PC-3 (cell line): Measurements from ENCODE around the gene KCNJ3. TPM values are rescaled to one million over a fixed set of nuclear protein-coding genes. Genes with fewer than 3 reads are reported as not detected.

Source experiments
- ATAC-seq: fragments of 200-7000 bp; cut with Tn5 transposase; 2 replicates; pipeline ENCODE4 v1.9.1; 2020; ENCODE audit warnings: mild to moderate bottlenecking, moderate library complexity
- BruUV-seq: library from RNA; stranded (reverse); fragments of 400-500 nt; replicated peaks from 2 replicates; lab custom pipeline; 2021; lab: Mats Ljungman, UMichigan
- CTCF ChIA-PET: fragments of 300-600 bp; sonication (Branson Sonifier 250); formaldehyde crosslinking; loops from one replicate; lab custom pipeline; 2022; ENCODE audit warnings: antibody characterized with exemption; lab: Charles Lee
- POLR2A ChIA-PET: fragments of 300-600 bp; sonication (Branson Sonifier 250); formaldehyde crosslinking; loops from one replicate; lab custom pipeline; 2022; ENCODE audit warnings: antibody characterized with exemption; ENCODE audit not compliant: unreplicated experiment; lab: Charles Lee
- DNase-seq: peaks from one replicate; pipeline ENCODE4 v3.0.0-alpha.2; 2015
- H2AFZ ChIP-seq: fragments of 300-600 bp; sonication (generic); 2 replicates; pipeline ENCODE4 v1.6.0; 2016; ENCODE audit warnings: antibody characterized with exemption, low read length
- H3F3A ChIP-seq: fragments of 300-600 bp; sonication (generic); one replicate; pipeline ENCODE4 v1.6.0; 2017; ENCODE audit warnings: antibody characterized with exemption, low read length, control low read depth, mild to moderate bottlenecking; ENCODE audit not compliant: unreplicated experiment
- H3K27ac ChIP-seq: fragments of 300-600 bp; sonication (generic); 2 replicates; pipeline ENCODE4 v1.5.1; 2016; ENCODE audit warnings: mild to moderate bottlenecking, low read length
- H3K27me3 ChIP-seq: fragments of 300-600 bp; sonication (generic); 2 replicates; pipeline ENCODE4 v1.6.1; 2016; ENCODE audit warnings: low read length, mixed read lengths
- H3K36me3 ChIP-seq: fragments of 300-600 bp; sonication (generic); 2 replicates; pipeline ENCODE4 v1.6.1; 2016; ENCODE audit warnings: low read depth, mixed run types, low read length, mixed read lengths
- H3K4me1 ChIP-seq: fragments of 300-600 bp; sonication (generic); 2 replicates; pipeline ENCODE4 v1.5.1; 2016; ENCODE audit warnings: low read length; ENCODE audit not compliant: insufficient read depth
- H3K4me2 ChIP-seq: fragments of 300-600 bp; sonication (generic); 2 replicates; pipeline ENCODE4 v1.6.0; 2016; ENCODE audit warnings: low read length
- H3K4me3 ChIP-seq: fragments of 300-600 bp; sonication (generic); 2 replicates; pipeline ENCODE4 v1.5.1; 2016; ENCODE audit warnings: mild to moderate bottlenecking, low read length, mixed read lengths
- H3K79me2 ChIP-seq: fragments of 300-600 bp; sonication (generic); 2 replicates; pipeline ENCODE4 v1.6.1; 2017; ENCODE audit warnings: low read length, mixed read lengths
- H3K9ac ChIP-seq: fragments of 300-600 bp; sonication (generic); 2 replicates; pipeline ENCODE4 v1.6.0; 2016; ENCODE audit warnings: mild to moderate bottlenecking, low read length
- H3K9me2 ChIP-seq: fragments of 300-600 bp; sonication (generic); replicated peaks from 2 replicates; pipeline ENCODE4 v1.6.1; 2016; ENCODE audit warnings: mixed run types, low read length, mixed read lengths
- H3K9me3 ChIP-seq: fragments of 300-600 bp; sonication (generic); 2 replicates; pipeline ENCODE4 v1.6.1; 2016; ENCODE audit warnings: low read length, mixed read lengths
- H4K20me1 ChIP-seq: fragments of 300-600 bp; sonication (generic); 2 replicates; pipeline ENCODE4 v1.6.1; 2016; ENCODE audit warnings: low read length, mixed read lengths
- EZH2 ChIP-seq: fragments of 300-600 bp; sonication (generic); IDR thresholded peaks from one replicate; pipeline ENCODE4 v1.6.1; 2017; ENCODE audit warnings: antibody characterized with exemption, mild to moderate bottlenecking, low read length; ENCODE audit not compliant: unreplicated experiment
- EZH2phosphoT487 ChIP-seq: fragments of 300-600 bp; sonication (generic); IDR thresholded peaks from 2 replicates; pipeline ENCODE4 v1.6.1; 2018; ENCODE audit warnings: mild to moderate bottlenecking, antibody characterized with exemption, low read length, borderline replicate concordance
- intact Hi-C: fragments of 100-400 bp; cut with micrococcal nuclease; formaldehyde crosslinking; loops from 2 replicates; pipeline ENCODE4 v1.9.0; 2023
- total RNA-seq: library from RNA; depleted of rRNA; stranded (reverse); fragments of >200 nt; gene quantifications from 2 replicates; pipeline ENCODE4 v1.2.3, GENCODE V29; 2014
- TF ChIP-seq, protein P1 (sequence below): fragments of 300-600 bp; sonication (generic); conservative IDR thresholded peaks from 2 replicates; pipeline ENCODE4 v1.5.1; 2017; ENCODE audit warnings: antibody characterized with exemption, low read depth, mild to moderate bottlenecking, low read length

The KCNJ3 gene
- total RNA-seq, 1 experiment from 2014 or later: not detected

- H3K4me2 ChIP-seq: no peak overlapping the region
- intact Hi-C loops: no loop called here
- no peaks in the 10 kb centered on the region for H3K4me1 ChIP-seq
- no peaks in the 10 kb centered on the region for H3K9me2 ChIP-seq
- H3K9ac ChIP-seq: no peak overlapping the region
- H3K4me3 ChIP-seq: no peak overlapping the region
- H3K9me3 ChIP-seq: no peaks in the 10 kb centered on the region
- ChIA-PET POLR2A (no interaction called here), CTCF (no interaction called here)
- H3K27ac ChIP-seq: no peak overlapping the region
- TF ChIP-seq EZH2phosphoT487 (no peak), EZH2 (no peak)
- TF ChIP-seq, protein P1, sequence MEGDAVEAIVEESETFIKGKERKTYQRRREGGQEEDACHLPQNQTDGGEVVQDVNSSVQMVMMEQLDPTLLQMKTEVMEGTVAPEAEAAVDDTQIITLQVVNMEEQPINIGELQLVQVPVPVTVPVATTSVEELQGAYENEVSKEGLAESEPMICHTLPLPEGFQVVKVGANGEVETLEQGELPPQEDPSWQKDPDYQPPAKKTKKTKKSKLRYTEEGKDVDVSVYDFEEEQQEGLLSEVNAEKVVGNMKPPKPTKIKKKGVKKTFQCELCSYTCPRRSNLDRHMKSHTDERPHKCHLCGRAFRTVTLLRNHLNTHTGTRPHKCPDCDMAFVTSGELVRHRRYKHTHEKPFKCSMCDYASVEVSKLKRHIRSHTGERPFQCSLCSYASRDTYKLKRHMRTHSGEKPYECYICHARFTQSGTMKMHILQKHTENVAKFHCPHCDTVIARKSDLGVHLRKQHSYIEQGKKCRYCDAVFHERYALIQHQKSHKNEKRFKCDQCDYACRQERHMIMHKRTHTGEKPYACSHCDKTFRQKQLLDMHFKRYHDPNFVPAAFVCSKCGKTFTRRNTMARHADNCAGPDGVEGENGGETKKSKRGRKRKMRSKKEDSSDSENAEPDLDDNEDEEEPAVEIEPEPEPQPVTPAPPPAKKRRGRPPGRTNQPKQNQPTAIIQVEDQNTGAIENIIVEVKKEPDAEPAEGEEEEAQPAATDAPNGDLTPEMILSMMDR: no peak
- no peaks in the 10 kb centered on the region for H3K36me3 ChIP-seq
- no peaks in the 10 kb centered on the region for H3F3A ChIP-seq
- no peaks in the 10 kb centered on the region for H4K20me1 ChIP-seq
- no peak for ATAC-seq
- H3K27me3 ChIP-seq: peaks cover 30% of the 10 kb centered on the region
- H3K79me2 ChIP-seq: no peaks in the 10 kb centered on the region
- BruUV-seq: no TSS peak
- no peak for DNase-seq
- no peak overlapping the region for H2AFZ ChIP-seq
Measured at GRCh38 chr2:154693741-154694340, 4.7 kb upstream of the KCNJ3 start.

DNA sequence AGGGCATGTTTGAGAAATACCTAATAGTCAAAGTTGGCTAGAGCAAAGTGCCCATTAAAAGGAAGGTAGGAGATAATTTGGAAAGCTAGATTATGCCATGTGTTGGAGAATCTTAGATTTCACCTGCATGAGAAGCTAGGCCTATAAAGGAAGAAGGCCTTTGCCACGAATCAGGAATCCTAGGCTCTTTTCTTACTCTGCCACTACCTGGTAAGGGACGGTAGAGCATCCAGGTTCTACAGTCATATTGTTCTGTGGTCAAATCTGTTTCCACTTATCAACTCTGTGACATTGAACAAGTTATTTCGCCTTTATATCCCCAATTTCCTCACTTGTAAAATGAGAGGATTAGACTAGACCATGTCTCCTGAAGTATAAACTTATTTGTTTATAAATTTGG, 3.6 kb upstream of the KCNJ3 start:
- Histone ChIP-seq H3K9me2 (no peaks in the 10 kb centered on the region), H3K79me2 (no peaks in the 10 kb centered on the region), H4K20me1 (no peaks in the 10 kb centered on the region), H3K9ac (no peak overlapping the region), H3K4me1 (no peaks in the 10 kb centered on the region), H3K4me2 (no peak overlapping the region), H3K4me3 (no peak overlapping the region), H3K36me3 (no peaks in the 10 kb centered on the region), H3K27me3 (peaks cover 38% of the 10 kb centered on the region), H2AFZ (no peak overlapping the region), H3F3A (no peaks in the 10 kb centered on the region), H3K27ac (no peak overlapping the region), H3K9me3 (no peaks in the 10 kb centered on the region)
- ChIA-PET POLR2A (no interaction called here), CTCF (no interaction called here)
- no peak for ATAC-seq
- no peak for TF ChIP-seq EZH2phosphoT487
- TF ChIP-seq EZH2: no peak
- no peak for DNase-seq
- BruUV-seq: no TSS peak
- intact Hi-C loops: no loop called here

GRCh38 chr2:154696369-154696768, 2.1 kb upstream of the KCNJ3 start:
- peaks cover 38% of the 10 kb centered on the region for H3K27me3 ChIP-seq

More at GRCh38 chr2:154696369-154696768, 2.1 kb upstream of the KCNJ3 start:
- no TSS peak for BruUV-seq
- intact Hi-C loops: no loop called here
- ChIA-PET POLR2A (no interaction called here), CTCF (no interaction called here)
- Histone ChIP-seq H3K9ac (no peak overlapping the region), H3K4me2 (no peak overlapping the region), H3K4me1 (no peaks in the 10 kb centered on the region), H2AFZ (no peak overlapping the region), H3K27ac (no peak overlapping the region), H3K36me3 (no peaks in the 10 kb centered on the region), H3K9me2 (no peaks in the 10 kb centered on the region), H3K4me3 (no peak overlapping the region), H3F3A (no peaks in the 10 kb centered on the region), H3K79me2 (no peaks in the 10 kb centered on the region), H3K9me3 (no peaks in the 10 kb centered on the region), H4K20me1 (no peaks in the 10 kb centered on the region)
- DNase-seq: no peak
- no peak for TF ChIP-seq EZH2phosphoT487
- TF ChIP-seq, protein P1: no peak
- no peak for TF ChIP-seq EZH2
- no peak for ATAC-seq
